Measurements from ENCODE around the gene TMPRSS5.

DNA sequence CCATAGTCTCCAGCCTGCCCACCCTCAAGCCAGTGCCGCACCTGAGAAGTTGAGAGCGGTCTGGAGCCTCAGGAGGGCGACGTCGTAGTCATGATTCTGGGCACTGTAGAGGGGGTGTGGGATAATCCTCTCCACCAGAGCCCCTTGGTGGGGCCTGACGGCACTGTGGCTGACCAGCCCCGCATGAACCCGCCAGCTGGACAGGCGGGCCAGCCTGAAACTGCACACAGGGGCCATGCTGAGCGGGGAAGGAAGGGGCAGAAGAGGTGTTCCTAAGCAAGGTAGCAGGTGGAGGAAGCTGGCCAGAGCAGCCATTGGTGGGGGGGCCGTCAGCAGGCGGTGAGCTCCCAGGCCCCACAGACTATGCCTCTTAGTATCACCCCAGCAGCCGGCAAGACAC, 13.1 kb downstream of the TMPRSS5 start:
- TF ChIP-seq POLR2A (IDR thresholded peaks at IDR 0.05; ENCODE audit: low read depth), result no peak
- TF ChIP-seq, protein P1, sequence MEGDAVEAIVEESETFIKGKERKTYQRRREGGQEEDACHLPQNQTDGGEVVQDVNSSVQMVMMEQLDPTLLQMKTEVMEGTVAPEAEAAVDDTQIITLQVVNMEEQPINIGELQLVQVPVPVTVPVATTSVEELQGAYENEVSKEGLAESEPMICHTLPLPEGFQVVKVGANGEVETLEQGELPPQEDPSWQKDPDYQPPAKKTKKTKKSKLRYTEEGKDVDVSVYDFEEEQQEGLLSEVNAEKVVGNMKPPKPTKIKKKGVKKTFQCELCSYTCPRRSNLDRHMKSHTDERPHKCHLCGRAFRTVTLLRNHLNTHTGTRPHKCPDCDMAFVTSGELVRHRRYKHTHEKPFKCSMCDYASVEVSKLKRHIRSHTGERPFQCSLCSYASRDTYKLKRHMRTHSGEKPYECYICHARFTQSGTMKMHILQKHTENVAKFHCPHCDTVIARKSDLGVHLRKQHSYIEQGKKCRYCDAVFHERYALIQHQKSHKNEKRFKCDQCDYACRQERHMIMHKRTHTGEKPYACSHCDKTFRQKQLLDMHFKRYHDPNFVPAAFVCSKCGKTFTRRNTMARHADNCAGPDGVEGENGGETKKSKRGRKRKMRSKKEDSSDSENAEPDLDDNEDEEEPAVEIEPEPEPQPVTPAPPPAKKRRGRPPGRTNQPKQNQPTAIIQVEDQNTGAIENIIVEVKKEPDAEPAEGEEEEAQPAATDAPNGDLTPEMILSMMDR (IDR thresholded peaks at IDR 0.05), result no peak

All from esophagus muscularis mucosa (tissue), 3 donors.